K562 (cell line): ENCODE data around the gene AMH. TPM values are rescaled to one million over a fixed set of nuclear protein-coding genes. Genes with fewer than 3 reads are reported as not detected.

Experiments used
- COPS2 ChIP-seq: fragments of 450-650 bp; conservative IDR thresholded peaks from 2 replicates; pipeline ENCODE4 v1.6.1; 2016; ENCODE audit warnings: mild to moderate bottlenecking, moderate library complexity
- CREB1 ChIP-seq, 2 experiments: sonication (generic) in 1 of 2; formaldehyde crosslinking in 1 of 2; IDR thresholded peaks; 2 replicates each; pipeline versions ENCODE4 v1.6.1 to v1.8.0; 2012 to 2022; ENCODE audit warnings: inconsistent platforms in 1 of 2, mild to moderate bottlenecking in 1 of 2, missing genetic modification reagents in 1 of 2, moderate library complexity in 1 of 2
- GTF2E2 ChIP-seq: fragments of 200-800 bp; sonication (Bioruptor generic); IDR thresholded peaks from 2 replicates; pipeline ENCODE4 v1.6.1; 2016; ENCODE audit warnings: missing genetic modification characterization, missing compliant biosample characterization
- MEIS2 ChIP-seq: fragments of 450-650 bp; IDR thresholded peaks from 2 replicates; pipeline ENCODE4 v1.6.1; 2014; ENCODE audit warnings: mild to moderate bottlenecking; ENCODE audit not compliant: partially characterized antibody
- MYNN ChIP-seq, 2 experiments: sonication (generic); formaldehyde crosslinking in 1 of 2; IDR thresholded peaks; 2 replicates each; pipeline versions ENCODE4 v1.5.0 to v1.6.1; 2016 to 2020; ENCODE audit warnings: antibody characterized with exemption in 1 of 2, missing genetic modification reagents in 1 of 2
- NR2C2 ChIP-seq, 2 experiments: fragments of 200-800 bp in 1 of 2; sonication (Bioruptor generic) in 1 of 2; sonication (generic) in 1 of 2; formaldehyde crosslinking in 1 of 2; IDR thresholded peaks; 2 replicates each; pipeline versions ENCODE4 v1.6.1 to v1.8.0; 2016 to 2022; ENCODE audit warnings: mild to moderate bottlenecking in 1 of 2, missing compliant biosample characterization in 1 of 2, missing genetic modification characterization in 1 of 2, missing genetic modification reagents in 1 of 2
- POLR2A ChIP-seq: fragments of 450-650 bp; conservative IDR thresholded peaks from 2 replicates; pipeline ENCODE4 v1.6.1; 2016
- POLR2B ChIP-seq: fragments of 450-650 bp; IDR thresholded peaks from 2 replicates; pipeline ENCODE4 v1.6.1; 2018; ENCODE audit warnings: low read depth; ENCODE audit not compliant: partially characterized antibody
- POLR2G ChIP-seq: fragments of 200-400 bp; formaldehyde crosslinking; IDR thresholded peaks from 2 replicates; pipeline ENCODE4 v1.6.1; 2017; ENCODE audit warnings: low read depth, mild to moderate bottlenecking, antibody characterized with exemption, low read length, moderate library complexity
- RAD51 ChIP-seq: fragments of 450-650 bp; IDR thresholded peaks from 2 replicates; pipeline ENCODE4 v1.7.1; 2016; ENCODE audit warnings: low read depth, mild to moderate bottlenecking, borderline replicate concordance
- RBFOX2 ChIP-seq: fragments of 200-400 bp; formaldehyde crosslinking; IDR thresholded peaks from 2 replicates; pipeline ENCODE4 v1.6.1; 2017; ENCODE audit warnings: low read depth, mild to moderate bottlenecking, low read length, moderate library complexity
- RBM15 ChIP-seq: fragments of 200-400 bp; formaldehyde crosslinking; IDR thresholded peaks from 2 replicates; pipeline ENCODE4 v1.6.1; 2018; ENCODE audit warnings: mild to moderate bottlenecking, low read length, moderate library complexity; ENCODE audit not compliant: insufficient read depth
- RBM22 ChIP-seq: fragments of 200-400 bp; formaldehyde crosslinking; IDR thresholded peaks from 2 replicates; pipeline ENCODE4 v1.6.1; 2018; ENCODE audit warnings: low read length, low read depth; ENCODE audit not compliant: poor library complexity, severe bottlenecking
- SIRT6 ChIP-seq: IDR thresholded peaks from one replicate; pipeline ENCODE4 v1.6.1; 2012; ENCODE audit warnings: low read depth, mild to moderate bottlenecking, control low read depth, inconsistent platforms, low read length, moderate library complexity
- SMC3 ChIP-seq: conservative IDR thresholded peaks from 2 replicates; pipeline ENCODE4 v1.6.1; 2011; ENCODE audit warnings: low read depth, low read length, improper control_type of control experiment; ENCODE audit not compliant: insufficient read depth
- STAG1 ChIP-seq: sonication (generic); formaldehyde crosslinking; IDR thresholded peaks from 2 replicates; pipeline ENCODE4 v1.5.0; 2020; ENCODE audit warnings: missing genetic modification reagents, borderline replicate concordance
- SUPT5H ChIP-seq: fragments of 450-650 bp; IDR thresholded peaks from 2 replicates; pipeline ENCODE4 v1.6.1; 2016
- YY1 ChIP-seq, 3 experiments: IDR thresholded peaks; 2 replicates each; pipeline ENCODE4 v1.6.1; 2011; ENCODE audit warnings: low read length in 2 of 3, mild to moderate bottlenecking in 2 of 3, moderate library complexity in 2 of 3, borderline replicate concordance in 1 of 3, control low read depth in 1 of 3, low read depth in 1 of 3; ENCODE audit not compliant: insufficient read depth in 3 of 3, insufficient replicate concordance in 2 of 3, control insufficient read depth in 1 of 3, insufficient read length in 1 of 3; ENCODE audit errors: extremely low read depth in 1 of 3
- ZC3H4 ChIP-seq: sonication (generic); formaldehyde crosslinking; IDR thresholded peaks from 2 replicates; pipeline ENCODE4 v1.9.0; 2021; ENCODE audit warnings: missing genetic modification reagents, borderline replicate concordance
- ZKSCAN1 ChIP-seq: fragments of 150-350 bp; IDR thresholded peaks from 2 replicates; pipeline ENCODE4 v1.6.1; 2016; ENCODE audit warnings: low read depth, low read length
- ZNF134 ChIP-seq: fragments of 250-450 bp; sonication (Bioruptor Pico); conservative IDR thresholded peaks from 2 replicates; pipeline ENCODE4 v1.4.0; 2020
- ZNF583 ChIP-seq: fragments of 250-450 bp; sonication (Bioruptor Pico); IDR thresholded peaks from 2 replicates; pipeline ENCODE4 v1.4.0; 2020
- polyA plus RNA-seq, 8 experiments: library from polyadenylated mRNA; depleted of rRNA in 4 of 8; stranded (reverse) in 5 of 8; unstranded in 3 of 8; fragments of >200 nt; fragmentation: Nextera tagmentation in 2 of 8; fragmentation: Illumina TruSeq in 1 of 8; extraction: Ambion mirVana in 2 of 8; extraction: Trizol in 1 of 8; gene quantifications; 2 replicates each; pipeline versions ENCODE4 v1.2.1 to v1.2.3, GENCODE V29; 2011 to 2014; ENCODE audit warnings: inconsistent platforms in 1 of 8, missing spikeins in 1 of 8
- total RNA-seq, 7 experiments: library from RNA; depleted of rRNA in 6 of 7; stranded (reverse); fragments of >200 nt in 6 of 7; fragmentation: Illumina TruSeq in 2 of 7; extraction: Trizol in 2 of 7; gene quantifications; 2 replicates each; pipeline versions ENCODE4 v1.2.1 to v1.2.3, GENCODE V29; 2011 to 2021; ENCODE audit warnings: low replicate concordance in 1 of 7

AMH gene
- total and polyA plus RNA-seq, 9 of the 15 experiments (the other 6 are each of a cell fraction or from before 2014, with no cell fraction given) = 0.29 to 27.4 (median 2.6) TPM; not detected in 2

DNA sequence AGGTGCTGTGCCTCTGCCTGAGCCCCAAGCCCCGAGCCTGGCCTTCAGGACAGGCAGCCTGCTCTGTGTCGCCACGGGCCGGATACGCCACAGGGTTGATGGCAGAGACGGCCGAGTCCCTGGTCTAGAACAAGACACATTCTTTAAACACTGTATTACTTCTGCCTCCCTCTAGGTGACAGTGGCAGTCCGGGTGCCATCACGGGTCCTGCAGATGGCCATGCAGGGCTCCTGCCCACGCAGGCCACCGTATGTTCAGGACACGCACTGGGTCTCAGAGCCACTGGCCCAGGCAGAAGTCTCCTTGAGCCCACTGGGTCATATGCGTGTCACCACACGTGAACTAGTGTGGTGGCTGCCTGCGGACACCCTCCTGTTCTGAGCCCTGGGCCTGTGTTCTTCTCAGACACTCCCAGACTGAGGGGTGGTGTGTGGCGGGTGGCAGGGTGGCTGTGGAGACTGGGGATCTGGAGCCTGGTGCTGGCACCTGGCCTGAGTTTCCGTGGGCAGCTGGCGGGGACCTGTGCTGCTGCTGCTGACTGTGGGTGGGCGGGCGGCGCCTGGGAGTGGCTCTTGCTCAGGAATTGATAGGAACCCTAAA, 17.4 kb upstream of the AMH start (continued):
- no peak for TF ChIP-seq SIRT6
- TF ChIP-seq RBM15 = no peak
- TF ChIP-seq POLR2B = peak; percentile 61
- TF ChIP-seq POLR2A = peak; percentile 69
- TF ChIP-seq MEIS2 = no peak
- no peak for TF ChIP-seq ZNF134 (CRISPR knock-in tag)
- 0 out of 2 replicates have a peak, but pooled peaks have one; percentile 30 for TF ChIP-seq SMC3
- TF ChIP-seq COPS2 = no peak
- TF ChIP-seq RBM22 = peak; percentile 38
- TF ChIP-seq GTF2E2 (tag) = no peak
- TF ChIP-seq RBFOX2 = peak; percentile 56
- no peak for TF ChIP-seq RAD51
- TF ChIP-seq POLR2G = peak; percentile 72
- no peak for TF ChIP-seq ZKSCAN1
- TF ChIP-seq ZC3H4 (CRISPR knock-in tag) = 0 out of 2 replicates have a peak, but pooled peaks have one; percentile 43
- TF ChIP-seq SUPT5H = peak; percentile 59
- TF ChIP-seq CREB1 (IDR thresholded peaks at IDR 0.05) = no peak
- TF ChIP-seq CREB1 (CRISPR knock-in tag; IDR thresholded peaks at IDR 0.05) = no peak
- no peak for TF ChIP-seq ZNF583
- TF ChIP-seq YY1 (IDR thresholded peaks at IDR 0.05; ENCODE audit: borderline replicate concordance in 1 of 3, control insufficient read depth in 1 of 3, extremely low read depth in 1 of 3, insufficient read depth in 3 of 3, insufficient read length in 1 of 3, insufficient replicate concordance in 2 of 3, low read depth in 1 of 3, low read length in 2 of 3) = no peak
- no peak for TF ChIP-seq NR2C2 (CRISPR knock-in tag; IDR thresholded peaks at IDR 0.05)
- TF ChIP-seq NR2C2 (tag; IDR thresholded peaks at IDR 0.05) = no peak
- TF ChIP-seq STAG1 (CRISPR knock-in tag) = peak; percentile 16; the same call in 1 of the 2 replicates
- 0 out of 2 replicates have a peak, but pooled peaks have one; percentile 17 for TF ChIP-seq MYNN (IDR thresholded peaks at IDR 0.05)
- no peak for TF ChIP-seq MYNN (CRISPR knock-in tag; IDR thresholded peaks at IDR 0.05)
